ENCODE data around the gene KLHL40. TPM values are rescaled to one million over a fixed set of nuclear protein-coding genes. Genes with fewer than 3 reads are reported as not detected.

The KLHL40 gene
- polyA plus RNA-seq, 4 donors = 0.01 to 1.1 (median 0.60) TPM

DNA sequence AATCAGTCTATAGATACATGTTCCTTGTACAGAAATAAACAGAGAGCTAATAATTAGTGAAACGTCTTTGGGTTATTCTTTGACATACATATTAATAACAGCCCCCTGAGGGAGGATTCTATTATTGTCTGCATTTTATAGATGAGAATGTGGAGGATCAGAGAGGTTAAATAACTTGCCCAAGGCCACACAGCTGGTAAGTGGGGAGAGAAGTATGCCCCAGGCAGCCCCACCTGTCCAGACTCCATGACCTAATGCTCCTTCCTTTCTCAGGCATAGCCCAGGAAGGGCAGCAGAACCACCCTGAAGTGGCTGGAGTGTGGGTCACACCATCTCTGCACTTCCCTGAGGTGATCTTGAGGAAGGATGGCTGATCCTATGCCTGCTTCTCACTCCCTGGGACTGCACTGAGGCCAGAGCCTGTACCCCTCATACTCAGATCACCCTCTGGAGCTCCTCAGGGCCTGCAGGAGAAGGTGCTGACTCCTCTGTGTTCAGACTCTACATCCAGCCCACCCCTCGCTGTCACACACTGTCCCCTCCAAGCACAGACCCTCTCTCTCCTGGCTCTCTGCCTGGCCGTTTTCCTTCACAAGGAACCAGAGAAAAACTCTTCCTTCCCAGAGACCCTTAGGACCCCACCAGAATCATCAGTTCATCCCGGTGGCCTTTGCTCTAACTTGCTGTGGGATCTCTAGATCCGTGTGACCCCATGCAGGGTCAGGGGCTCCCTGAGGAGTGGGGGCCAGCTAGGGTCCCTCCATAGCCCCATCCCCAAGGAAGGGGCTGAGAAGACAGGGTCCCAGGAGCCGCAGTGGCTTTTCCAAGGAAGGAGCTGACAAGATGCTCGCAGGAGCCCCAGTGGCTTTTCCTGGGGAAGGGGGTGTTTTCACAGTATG, 21.6 kb downstream of the KLHL40 start:
- no peaks in the 10 kb centered on the region for H3K27me3 ChIP-seq (ENCODE audit: control insufficient read depth in 3 of 3, insufficient read depth in 3 of 3, low read length in 3 of 3)
- no peaks in the 10 kb centered on the region for H3K36me3 ChIP-seq (ENCODE audit: control insufficient read depth in 3 of 3, insufficient read depth in 2 of 3, low read depth in 1 of 3, low read length in 3 of 3)
- FAIRE-seq = no peak
- no peak overlapping the region for H3K4me3 ChIP-seq (ENCODE audit: low read depth in 1 of 3, low read length in 3 of 3)
- H3K4me1 ChIP-seq (ENCODE audit: control insufficient read depth in 3 of 3, insufficient read depth in 2 of 3, low read depth in 1 of 3, low read length in 2 of 3) = no peaks in the 10 kb centered on the region
- DNase-seq = no peak
- WGBS, 3 donors = 69 to 72% (median 70%) methylated on average over 7 of the region's 7 CpGs
- no peaks in the 10 kb centered on the region for H3K9me3 ChIP-seq (ENCODE audit: control insufficient read depth in 2 of 2, insufficient read depth in 1 of 2, low read depth in 1 of 2, low read length in 1 of 2)
- H3K27ac ChIP-seq (ENCODE audit: low read depth in 1 of 3, low read length in 2 of 3) = no peak overlapping the region

DNA sequence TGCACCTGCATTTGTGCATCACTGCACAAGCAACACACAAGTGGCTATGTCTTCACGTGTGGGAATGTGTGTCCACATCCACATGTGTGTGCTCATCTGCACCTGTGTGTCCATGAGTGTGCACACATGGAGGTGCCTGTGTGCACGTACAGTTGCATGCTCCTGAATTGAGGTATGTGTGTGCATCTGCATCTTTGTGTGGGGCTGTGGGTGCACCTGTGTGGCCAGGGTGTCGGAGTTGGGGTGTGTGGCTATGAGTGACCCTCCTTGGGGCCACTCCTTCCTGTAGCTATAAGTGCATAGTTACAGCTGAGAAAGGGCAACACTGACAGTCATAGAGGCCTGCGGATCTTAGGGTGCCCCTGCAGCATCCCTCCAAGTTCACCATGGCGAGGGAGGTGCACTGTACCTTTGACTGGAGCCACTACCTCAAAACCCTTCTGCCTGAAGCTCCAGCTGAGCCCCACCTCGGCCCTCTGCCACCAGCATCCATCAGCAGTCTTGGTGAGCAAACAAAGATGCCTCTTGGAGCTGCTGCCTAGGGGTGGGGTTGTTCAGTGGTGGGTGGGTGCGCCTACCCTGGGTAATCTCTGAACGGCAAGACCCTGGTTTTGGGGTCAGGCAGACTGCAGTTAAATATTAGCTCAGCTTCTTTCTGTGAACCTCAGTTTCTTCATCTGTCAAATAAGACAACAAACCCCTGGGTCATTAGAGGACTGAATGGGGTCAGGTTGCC, 22.5 kb downstream of the KLHL40 start:
- no peaks in the 10 kb centered on the region for H3K36me3 ChIP-seq (ENCODE audit: control insufficient read depth in 3 of 3, insufficient read depth in 2 of 3, low read depth in 1 of 3, low read length in 3 of 3)
- H3K9me3 ChIP-seq (ENCODE audit: control insufficient read depth in 2 of 2, insufficient read depth in 1 of 2, low read depth in 1 of 2, low read length in 1 of 2) = no peaks in the 10 kb centered on the region
- FAIRE-seq = no peak
- no peaks in the 10 kb centered on the region for H3K4me1 ChIP-seq (ENCODE audit: control insufficient read depth in 3 of 3, insufficient read depth in 2 of 3, low read depth in 1 of 3, low read length in 2 of 3)
- no peak overlapping the region for H3K4me3 ChIP-seq (ENCODE audit: low read depth in 1 of 3, low read length in 3 of 3)
- DNase-seq = no peak
- WGBS, 3 donors = 64 to 69% (median 64%) methylated on average over 8 of the region's 8 CpGs
- H3K27ac ChIP-seq (ENCODE audit: low read depth in 1 of 3, low read length in 2 of 3) = no peak overlapping the region
- no peaks in the 10 kb centered on the region for H3K27me3 ChIP-seq (ENCODE audit: control insufficient read depth in 3 of 3, insufficient read depth in 3 of 3, low read length in 3 of 3)

DNA sequence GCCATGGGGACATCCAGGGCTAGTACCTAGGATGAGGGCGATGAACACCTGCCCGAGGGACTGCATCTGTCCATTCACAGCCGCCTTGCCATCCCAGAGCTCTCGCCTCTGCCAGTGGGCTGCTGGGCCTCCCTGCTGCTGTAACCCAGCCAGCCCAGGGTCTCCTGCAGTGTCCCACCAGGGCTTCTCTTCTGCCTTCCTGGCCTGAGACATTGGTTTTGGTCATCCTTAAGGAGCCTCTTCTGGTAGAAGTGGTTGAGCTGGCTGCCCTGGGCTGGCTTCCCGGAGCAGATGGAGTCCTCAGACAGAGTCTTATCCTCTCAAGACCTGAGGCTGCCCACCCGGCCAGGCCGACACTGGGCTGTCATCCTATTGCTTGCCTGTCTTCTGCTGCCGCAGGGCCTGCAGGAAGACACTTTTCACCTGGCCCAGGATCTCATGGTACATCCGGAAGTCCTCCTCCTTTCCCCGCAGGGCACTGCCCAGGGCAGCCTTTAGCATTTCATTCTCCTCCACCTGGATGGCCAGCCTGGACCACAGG, 23.3 kb downstream of the KLHL40 start:
- Histone ChIP-seq H3K36me3 (ENCODE audit: control insufficient read depth in 3 of 3, insufficient read depth in 2 of 3, low read depth in 1 of 3, low read length in 3 of 3) (no peaks in the 10 kb centered on the region), H3K4me1 (ENCODE audit: control insufficient read depth in 3 of 3, insufficient read depth in 2 of 3, low read depth in 1 of 3, low read length in 2 of 3) (no peaks in the 10 kb centered on the region), H3K27ac (ENCODE audit: low read depth in 1 of 3, low read length in 2 of 3) (no peak overlapping the region), H3K27me3 (ENCODE audit: control insufficient read depth in 3 of 3, insufficient read depth in 3 of 3, low read length in 3 of 3) (no peaks in the 10 kb centered on the region), H3K9me3 (ENCODE audit: control insufficient read depth in 2 of 2, insufficient read depth in 1 of 2, low read depth in 1 of 2, low read length in 1 of 2) (no peaks in the 10 kb centered on the region), H3K4me3 (ENCODE audit: low read depth in 1 of 3, low read length in 3 of 3) (no peak overlapping the region)
- WGBS, 3 donors = 85 to 90% (median 88%) methylated on average over 8 to 10 of the region's 10 CpGs
- no peak for FAIRE-seq
- no peak for DNase-seq

DNA sequence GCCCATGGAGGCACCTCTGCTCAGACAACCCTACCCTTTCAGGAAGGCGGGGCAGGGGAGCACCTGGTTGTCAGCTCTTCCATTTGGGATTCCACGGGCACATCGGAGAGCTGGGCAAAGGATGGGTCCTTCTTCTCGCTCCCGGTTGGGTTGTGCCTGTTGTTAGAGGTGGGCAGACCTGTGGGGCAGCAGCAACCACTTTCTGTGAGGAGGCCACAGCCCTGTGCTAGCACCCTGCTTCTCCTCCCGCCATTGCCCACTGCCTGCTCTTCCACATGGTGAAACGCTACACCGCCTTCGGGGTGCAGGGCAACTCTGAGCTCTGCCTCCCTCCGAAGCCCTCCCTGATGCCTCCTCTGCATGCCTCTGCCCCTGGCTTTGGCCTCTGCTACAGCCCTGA, 24.3 kb downstream of the KLHL40 start:
- no peak overlapping the region for H3K27ac ChIP-seq (ENCODE audit: low read depth in 1 of 3, low read length in 2 of 3)
- H3K9me3 ChIP-seq (ENCODE audit: control insufficient read depth in 2 of 2, insufficient read depth in 1 of 2, low read depth in 1 of 2, low read length in 1 of 2) = no peaks in the 10 kb centered on the region
- WGBS, 3 donors = 90 to 93% (median 90%) methylated on average over 10 of the region's 10 CpGs
- DNase-seq (no peak), FAIRE-seq (no peak)
- H3K36me3 ChIP-seq (ENCODE audit: control insufficient read depth in 3 of 3, insufficient read depth in 2 of 3, low read depth in 1 of 3, low read length in 3 of 3) = no peaks in the 10 kb centered on the region
- H3K4me3 ChIP-seq (ENCODE audit: low read depth in 1 of 3, low read length in 3 of 3) = no peak overlapping the region
- no peaks in the 10 kb centered on the region for H3K27me3 ChIP-seq (ENCODE audit: control insufficient read depth in 3 of 3, insufficient read depth in 3 of 3, low read length in 3 of 3)
- H3K4me1 ChIP-seq (ENCODE audit: control insufficient read depth in 3 of 3, insufficient read depth in 2 of 3, low read depth in 1 of 3, low read length in 2 of 3) = no peaks in the 10 kb centered on the region

DNA sequence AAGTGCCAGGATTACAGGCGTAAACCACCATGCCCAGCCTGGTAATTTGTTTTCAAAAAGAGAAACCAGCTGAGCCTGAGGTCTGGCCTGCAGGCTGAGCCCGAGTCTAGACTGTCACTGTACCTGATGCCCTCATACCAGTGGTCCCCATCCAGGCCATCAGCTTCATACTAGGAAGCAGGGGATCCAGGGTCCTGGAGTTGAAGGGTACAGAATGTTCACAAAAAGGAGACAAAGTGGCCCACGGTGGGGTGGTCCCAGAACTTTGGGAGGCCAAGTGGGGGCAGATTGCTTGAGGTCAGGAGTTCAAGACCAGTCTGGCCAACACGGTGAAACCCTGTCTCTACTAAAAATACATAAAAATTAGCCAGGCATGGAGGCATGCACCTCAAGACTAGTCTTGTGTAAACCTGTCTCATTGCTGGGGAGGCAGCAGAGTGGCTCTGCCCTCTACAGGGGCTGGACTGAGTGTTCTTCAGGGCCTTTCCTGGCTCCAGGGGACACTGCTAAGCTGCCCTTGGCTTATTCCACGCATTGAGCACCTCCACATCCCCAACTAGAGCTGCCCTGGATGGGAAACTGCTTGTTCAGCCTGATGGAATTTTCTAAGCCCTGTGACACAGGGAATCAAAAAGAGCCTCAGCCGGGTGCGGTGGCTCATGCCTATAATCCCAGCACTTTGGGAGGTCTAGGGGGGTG, 25.1 kb downstream of the KLHL40 start:
- no peaks in the 10 kb centered on the region for H3K4me1 ChIP-seq (ENCODE audit: control insufficient read depth in 3 of 3, insufficient read depth in 2 of 3, low read depth in 1 of 3, low read length in 2 of 3)
- WGBS, 3 donors = 68 to 83% (median 79%) methylated on average over 7 of the region's 7 CpGs
- FAIRE-seq = no peak
- no peak overlapping the region for H3K27ac ChIP-seq (ENCODE audit: low read depth in 1 of 3, low read length in 2 of 3)
- no peak overlapping the region for H3K4me3 ChIP-seq (ENCODE audit: low read depth in 1 of 3, low read length in 3 of 3)
- H3K27me3 ChIP-seq (ENCODE audit: control insufficient read depth in 3 of 3, insufficient read depth in 3 of 3, low read length in 3 of 3) = no peaks in the 10 kb centered on the region
- no peak for DNase-seq
- H3K9me3 ChIP-seq (ENCODE audit: control insufficient read depth in 2 of 2, insufficient read depth in 1 of 2, low read depth in 1 of 2, low read length in 1 of 2) = no peaks in the 10 kb centered on the region
- no peaks in the 10 kb centered on the region for H3K36me3 ChIP-seq (ENCODE audit: control insufficient read depth in 3 of 3, insufficient read depth in 2 of 3, low read depth in 1 of 3, low read length in 3 of 3)

DNA sequence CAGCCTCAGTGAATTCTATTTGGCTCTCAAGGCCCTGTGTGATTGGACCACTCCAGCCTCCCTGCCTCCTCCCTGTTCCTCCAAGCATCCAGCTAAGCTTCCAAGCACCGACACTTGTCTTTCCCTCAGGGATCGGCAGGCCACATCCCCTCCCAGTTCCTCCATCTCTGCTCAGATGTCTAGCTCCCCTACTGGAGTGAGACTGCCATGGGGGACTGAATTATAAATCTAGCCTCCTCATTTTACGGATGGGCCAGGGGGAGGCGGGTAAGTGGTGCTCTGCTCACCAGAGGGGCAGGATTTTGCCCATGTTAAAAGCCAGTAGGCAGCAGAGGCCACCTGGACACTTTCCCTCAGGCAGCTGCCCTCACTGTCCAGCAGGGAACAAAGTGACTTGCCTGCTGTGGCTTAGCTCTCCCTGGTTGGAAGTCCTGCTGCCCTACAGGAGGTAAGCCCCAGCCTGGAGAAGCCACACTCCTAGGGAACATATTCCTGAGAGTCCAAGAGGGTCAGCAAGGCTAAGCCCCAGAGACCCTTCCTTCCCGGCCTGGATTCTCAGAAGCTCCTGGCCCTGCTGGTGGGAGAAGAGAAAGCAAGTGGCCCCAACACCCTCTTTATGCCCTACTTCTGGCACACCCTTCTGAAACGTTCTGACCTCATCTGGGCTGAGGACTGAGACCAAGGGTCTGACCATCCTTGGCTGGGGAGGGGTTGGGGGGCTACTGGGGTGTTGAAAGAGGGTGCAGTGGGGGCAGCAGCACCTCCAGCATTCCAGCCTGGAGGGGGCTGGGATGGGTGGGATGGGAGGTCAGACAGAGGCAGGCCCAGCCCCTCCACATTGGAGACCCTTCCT, 26.4 kb downstream of the KLHL40 start:
- DNase-seq (no peak), FAIRE-seq (no peak)
- Histone ChIP-seq H3K36me3 (ENCODE audit: control insufficient read depth in 3 of 3, insufficient read depth in 2 of 3, low read depth in 1 of 3, low read length in 3 of 3) (no peaks in the 10 kb centered on the region), H3K4me3 (ENCODE audit: low read depth in 1 of 3, low read length in 3 of 3) (no peak overlapping the region), H3K27me3 (ENCODE audit: control insufficient read depth in 3 of 3, insufficient read depth in 3 of 3, low read length in 3 of 3) (no peaks in the 10 kb centered on the region), H3K27ac (ENCODE audit: low read depth in 1 of 3, low read length in 2 of 3) (no peak overlapping the region), H3K4me1 (ENCODE audit: control insufficient read depth in 3 of 3, insufficient read depth in 2 of 3, low read depth in 1 of 3, low read length in 2 of 3) (no peaks in the 10 kb centered on the region), H3K9me3 (ENCODE audit: control insufficient read depth in 2 of 2, insufficient read depth in 1 of 2, low read depth in 1 of 2, low read length in 1 of 2) (no peaks in the 10 kb centered on the region)
- whole genome bisulfite sequencing, 3 donors = 53 to 73% (median 70%) methylated on average over 6 of the region's 6 CpGs

DNA sequence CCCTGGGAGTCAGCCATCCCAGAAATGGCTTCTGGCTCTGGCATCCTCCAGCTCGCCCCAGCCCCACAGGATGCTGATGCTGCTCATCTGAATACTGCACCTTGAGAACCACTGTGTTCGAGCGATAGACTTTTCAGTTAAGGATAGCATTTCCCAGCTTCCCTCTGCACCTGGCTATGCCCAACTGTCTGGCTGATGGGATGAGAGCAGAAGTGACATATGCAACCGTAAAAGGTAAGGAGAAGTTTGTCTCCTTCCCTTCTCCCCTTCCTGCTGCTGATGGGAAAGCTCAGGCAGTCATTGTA, 27.0 kb downstream of the KLHL40 start:
- no peaks in the 10 kb centered on the region for H3K9me3 ChIP-seq (ENCODE audit: control insufficient read depth in 2 of 2, insufficient read depth in 1 of 2, low read depth in 1 of 2, low read length in 1 of 2)
- no peaks in the 10 kb centered on the region for H3K36me3 ChIP-seq (ENCODE audit: control insufficient read depth in 3 of 3, insufficient read depth in 2 of 3, low read depth in 1 of 3, low read length in 3 of 3)
- WGBS, 3 donors = 85 to 91% (median 89%) methylated on average over 4 of the region's 4 CpGs
- DNase-seq (no peak), FAIRE-seq (no peak)
- H3K4me1 ChIP-seq (ENCODE audit: control insufficient read depth in 3 of 3, insufficient read depth in 2 of 3, low read depth in 1 of 3, low read length in 2 of 3) = no peaks in the 10 kb centered on the region
- no peaks in the 10 kb centered on the region for H3K27me3 ChIP-seq (ENCODE audit: control insufficient read depth in 3 of 3, insufficient read depth in 3 of 3, low read length in 3 of 3)
- no peak overlapping the region for H3K27ac ChIP-seq (ENCODE audit: low read depth in 1 of 3, low read length in 2 of 3)
- H3K4me3 ChIP-seq (ENCODE audit: low read depth in 1 of 3, low read length in 3 of 3) = no peak overlapping the region

Data from small intestine (tissue), 7 donors.